Ectodermal cell (in vitro differentiated cells): ENCODE measurements around the gene TSPAN32.

Source experiments
- H3K27ac ChIP-seq: 2 replicates; pipeline ENCODE4 v1.7.0; 2013; ENCODE audit warnings: mild to moderate bottlenecking, low read depth, low read length; ENCODE audit not compliant: insufficient read depth, poor library complexity, severe bottlenecking
- H3K27me3 ChIP-seq: 2 replicates; pipeline ENCODE4 v1.7.0; 2013; ENCODE audit warnings: mild to moderate bottlenecking, low read length; ENCODE audit not compliant: insufficient read depth, control insufficient read depth, poor library complexity, severe bottlenecking
- H3K36me3 ChIP-seq: one replicate; pipeline ENCODE4 v1.7.0; 2013; ENCODE audit warnings: low read length; ENCODE audit not compliant: control insufficient read depth, insufficient read depth
- H3K4me1 ChIP-seq: one replicate; pipeline ENCODE4 v1.7.0; 2013; ENCODE audit warnings: low read length; ENCODE audit not compliant: control insufficient read depth, insufficient read depth
- H3K4me3 ChIP-seq: 2 replicates; pipeline ENCODE4 v1.7.0; 2013; ENCODE audit warnings: low read depth, low read length, control low read depth; ENCODE audit not compliant: insufficient read depth
- H3K9me3 ChIP-seq: 2 replicates; pipeline ENCODE4 v1.7.0; 2013; ENCODE audit warnings: mild to moderate bottlenecking, low read length, moderate library complexity; ENCODE audit not compliant: control insufficient read depth
- WGBS, 2 experiments: methylation state at CpG; one replicate each; pipeline ENCODE4 v1.1.7; 2013; ENCODE audit warnings: missing lambda C conversion rate in 2 of 2; 5-methylcytosine and 5-hydroxymethylcytosine counted together

TSPAN32 gene

GRCh38 chr11:2310786-2311352 lies 9.1 kb downstream of the TSPAN32 start:
- Histone ChIP-seq H3K27me3 (no peaks in the 10 kb centered on the region), H3K9me3 (no peaks in the 10 kb centered on the region), H3K27ac (no peak overlapping the region), H3K36me3 (no peaks in the 10 kb centered on the region), H3K4me1 (peaks cover 4% of the 10 kb centered on the region), H3K4me3 (no peak overlapping the region)
- 84 to 86% methylated on average over 16 of the region's 16 CpGs for WGBS, 2 experiments

GRCh38 chr11:2311353-2312133 lies 9.7 kb downstream of the TSPAN32 start:
- Histone ChIP-seq H3K9me3 (no peaks in the 10 kb centered on the region), H3K36me3 (no peaks in the 10 kb centered on the region), H3K27ac (no peak overlapping the region), H3K4me1 (peaks cover 4% of the 10 kb centered on the region), H3K27me3 (no peaks in the 10 kb centered on the region), H3K4me3 (no peak overlapping the region)
- 87 to 89% methylated on average over 21 of the region's 21 CpGs for WGBS, 2 experiments

GRCh38 chr11:2312232-2313042 lies 10.6 kb downstream of the TSPAN32 start:
- H3K4me3 ChIP-seq, result no peak overlapping the region
- H3K4me1 ChIP-seq, result no peaks in the 10 kb centered on the region
- no peaks in the 10 kb centered on the region for H3K36me3 ChIP-seq
- H3K27ac ChIP-seq, result no peak overlapping the region
- WGBS, 2 experiments, result 88 to 89% methylated on average over 22 of the region's 22 CpGs
- no peaks in the 10 kb centered on the region for H3K27me3 ChIP-seq
- no peaks in the 10 kb centered on the region for H3K9me3 ChIP-seq

- no peak overlapping the region for H3K27ac ChIP-seq
- H3K9me3 ChIP-seq, result no peaks in the 10 kb centered on the region
- no peak overlapping the region for H3K4me3 ChIP-seq
- no peaks in the 10 kb centered on the region for H3K27me3 ChIP-seq
- no peaks in the 10 kb centered on the region for H3K36me3 ChIP-seq
- no peaks in the 10 kb centered on the region for H3K4me1 ChIP-seq
- WGBS, 2 experiments, result 93 to 94% methylated on average over 34 of the region's 34 CpGs
These were observed 11.5 kb downstream of the TSPAN32 start for GRCh38 chr11:2313051-2313951.

GRCh38 chr11:2314136-2314524 lies 12.3 kb downstream of the TSPAN32 start:
- no peak overlapping the region for H3K4me3 ChIP-seq
- 95% methylated on average over 7 of the region's 7 CpGs for WGBS, 2 experiments

GRCh38 chr11:2314525-2315394 lies 12.9 kb downstream of the TSPAN32 start:
- 82 to 83% methylated on average over 15 of the region's 16 CpGs for WGBS, 2 experiments
- Histone ChIP-seq H3K4me3 (no peak overlapping the region), H3K9me3 (no peaks in the 10 kb centered on the region), H3K4me1 (no peaks in the 10 kb centered on the region), H3K36me3 (no peaks in the 10 kb centered on the region), H3K27me3 (no peaks in the 10 kb centered on the region), H3K27ac (no peak overlapping the region)

More at GRCh38 chr11:2314136-2314524, 12.3 kb downstream of the TSPAN32 start:
- H3K4me1 ChIP-seq, result no peaks in the 10 kb centered on the region
- H3K27me3 ChIP-seq, result no peaks in the 10 kb centered on the region
- no peaks in the 10 kb centered on the region for H3K36me3 ChIP-seq
- H3K9me3 ChIP-seq, result no peaks in the 10 kb centered on the region
- no peak overlapping the region for H3K27ac ChIP-seq

GRCh38 chr11:2315395-2316168 lies 13.8 kb downstream of the TSPAN32 start:
- 90 to 91% methylated on average over 25 of the region's 25 CpGs for WGBS, 2 experiments
- no peak overlapping the region for H3K4me3 ChIP-seq
- no peak overlapping the region for H3K27ac ChIP-seq
- no peaks in the 10 kb centered on the region for H3K9me3 ChIP-seq
- no peaks in the 10 kb centered on the region for H3K36me3 ChIP-seq
- no peaks in the 10 kb centered on the region for H3K4me1 ChIP-seq
- H3K27me3 ChIP-seq, result no peaks in the 10 kb centered on the region

- no peaks in the 10 kb centered on the region for H3K27me3 ChIP-seq
- H3K9me3 ChIP-seq, result no peaks in the 10 kb centered on the region
- H3K36me3 ChIP-seq, result no peaks in the 10 kb centered on the region
- WGBS, 2 experiments, result 93% methylated on average over 23 of the region's 23 CpGs
- H3K4me1 ChIP-seq, result no peaks in the 10 kb centered on the region
- no peak overlapping the region for H3K27ac ChIP-seq
- H3K4me3 ChIP-seq, result no peak overlapping the region
These were observed 14.6 kb downstream of the TSPAN32 start for GRCh38 chr11:2316169-2316962.
